ENCODE results near the gene USP31.

GRCh38 chr16:23069844-23070243, 79.4 kb downstream of the USP31 start:
- no peak for TF ChIP-seq GATA2 (IDR thresholded peaks at IDR 0.05; ENCODE audit: low read depth, low read length)
- TF ChIP-seq GATA3 (IDR thresholded peaks at IDR 0.05; ENCODE audit: low read depth, low read length): no peak

Measured in SH-SY5Y (cell line).